K562 (cell line): ENCODE results near the gene BPIFB2. TPM values are rescaled to one million over a fixed set of nuclear protein-coding genes. Genes with fewer than 3 reads are reported as not detected.

ENCODE experiments used
- ATAC-seq: fragments of 200-7000 bp; cut with Tn5 transposase; 3 replicates; pipeline ENCODE4 v1.9.1; 2020; ENCODE audit warnings: moderate library complexity
- BruUV-seq: library from RNA; stranded (reverse); fragments of 400-500 nt; replicated peaks from 2 replicates; lab custom pipeline; 2021; lab: Mats Ljungman, UMichigan
- CTCF ChIA-PET: fragments of 300-600 bp; formaldehyde crosslinking; extraction: SDS; loops from one replicate; lab custom pipeline; 2021; ENCODE audit warnings: low intra/inter-chr PET ratio; lab: Yijun Ruan, JAX
- POLR2A ChIA-PET: fragments of 300-600, 350-650 bp; sonication (Branson Sonifier 250); formaldehyde crosslinking; extraction: SDS; loops from one replicate; lab custom pipeline; 2021; ENCODE audit warnings: antibody characterized with exemption, inconsistent platforms; lab: Yijun Ruan, JAX
- DNase-seq, 4 experiments: peaks; one replicate each; pipeline versions ENCODE4 v3.0.0 to v3.0.0-alpha.2; 2011 to 2018; ENCODE audit warnings: low spot score in 3 of 4, mixed read lengths in 3 of 4; ENCODE audit errors: extremely low read depth in 1 of 4
- FAIRE-seq: peaks from 2 replicates; lab custom pipeline; 2011; peaks lifted over from hg19 to GRCh38; lab: Jason Lieb, UNC
- H2AFZ ChIP-seq: 2 replicates; pipeline ENCODE4 v1.6.0; 2011; ENCODE audit warnings: low read depth, low read length, control low read depth, inconsistent platforms
- H3K27ac ChIP-seq: fragments of 200-600 bp; 3 replicates; pipeline ENCODE4 v1.8.0; 2011; ENCODE audit warnings: low read depth, mild to moderate bottlenecking, control low read depth, inconsistent platforms, low read length, moderate library complexity, mixed read lengths; ENCODE audit errors: extremely low read depth
- H3K27me3 ChIP-seq, 2 experiments: fragments of 300-600 bp in 1 of 2; 2 replicates in 1 of 2; 3 replicates in 1 of 2; pipeline versions ENCODE4 v1.6.0 to v1.8.0; 2011; ENCODE audit warnings: inconsistent platforms in 2 of 2, low read length in 2 of 2, mild to moderate bottlenecking in 1 of 2, mixed read lengths in 1 of 2, moderate library complexity in 1 of 2; ENCODE audit not compliant: control insufficient read depth in 2 of 2, insufficient read depth in 2 of 2
- H3K36me3 ChIP-seq: fragments of 300-600 bp; 3 replicates; pipeline ENCODE4 v1.8.0; 2011; ENCODE audit warnings: mild to moderate bottlenecking, low read length, inconsistent platforms; ENCODE audit not compliant: control insufficient read depth, insufficient read depth
- H3K4me1 ChIP-seq, 2 experiments: fragments of 200-600 bp in 1 of 2; replicated peaks in 1 of 2; 2 replicates in 1 of 2; 3 replicates in 1 of 2; pipeline versions ENCODE4 v1.5.1 to v1.8.0; 2011; ENCODE audit warnings: inconsistent platforms in 2 of 2, low read length in 2 of 2, mild to moderate bottlenecking in 1 of 2, mixed read lengths in 1 of 2, moderate library complexity in 1 of 2; ENCODE audit not compliant: control insufficient read depth in 2 of 2, insufficient read depth in 2 of 2
- H3K4me2 ChIP-seq: 2 replicates; pipeline ENCODE4 v1.6.1; 2011; ENCODE audit warnings: low read length, control low read depth, inconsistent platforms, mixed read lengths; ENCODE audit not compliant: insufficient read depth
- H3K4me3 ChIP-seq: fragments of 200-600 bp; sonication (generic), shearing (Covaris generic); 2 replicates; pipeline ENCODE4 v1.5.1; 2016; ENCODE audit warnings: control low read depth, inconsistent platforms
- H3K79me2 ChIP-seq: fragments of 200-600 bp; 3 replicates; pipeline ENCODE4 v1.8.0; 2011; ENCODE audit warnings: low read length, inconsistent platforms; ENCODE audit not compliant: control insufficient read depth, insufficient read depth
- H3K9ac ChIP-seq, 2 experiments: 2 replicates each; pipeline versions ENCODE4 v1.6.0 to v1.6.1; 2011; ENCODE audit warnings: low read depth in 2 of 2, low read length in 2 of 2, control low read depth in 1 of 2, inconsistent platforms in 1 of 2, mild to moderate bottlenecking in 1 of 2, mixed read lengths in 1 of 2; ENCODE audit not compliant: insufficient read depth in 1 of 2
- H3K9me1 ChIP-seq: one replicate; pipeline ENCODE4 v1.6.0; 2011; ENCODE audit warnings: inconsistent platforms, mild to moderate bottlenecking, low read length, moderate library complexity; ENCODE audit not compliant: control insufficient read depth, insufficient read depth
- H3K9me3 ChIP-seq: replicated peaks from 2 replicates; pipeline ENCODE4 v1.5.1; 2011; ENCODE audit warnings: low read depth, low read length, inconsistent platforms; ENCODE audit not compliant: control insufficient read depth, insufficient read depth
- H4K20me1 ChIP-seq: replicated peaks from 2 replicates; pipeline ENCODE4 v1.6.1; 2011; ENCODE audit warnings: low read length, inconsistent platforms, mixed read lengths; ENCODE audit not compliant: control insufficient read depth, insufficient read depth
- FIP1L1 ChIP-seq: fragments of 200-400 bp; formaldehyde crosslinking; IDR thresholded peaks from 2 replicates; pipeline ENCODE4 v1.6.1; 2018; ENCODE audit warnings: mild to moderate bottlenecking, low read depth, low read length; ENCODE audit not compliant: poor library complexity, severe bottlenecking
- JUND ChIP-seq, 2 experiments: IDR thresholded peaks; 2 replicates in 1 of 2; 3 replicates in 1 of 2; pipeline ENCODE4 v1.6.1; 2011; ENCODE audit warnings: borderline replicate concordance in 2 of 2, low read depth in 2 of 2, low read length in 2 of 2, improper control_type of control experiment in 1 of 2, missing biosample characterization in 1 of 2, missing genetic modification characterization in 1 of 2, missing genetic modification reagents in 1 of 2
- POLR2G ChIP-seq: fragments of 200-400 bp; formaldehyde crosslinking; IDR thresholded peaks from 2 replicates; pipeline ENCODE4 v1.6.1; 2017; ENCODE audit warnings: low read depth, mild to moderate bottlenecking, antibody characterized with exemption, low read length, moderate library complexity
- RAD21 ChIP-seq, 2 experiments: fragments of 250-450 bp in 1 of 2; fragments of 450-650 bp in 1 of 2; sonication (Bioruptor Pico) in 1 of 2; formaldehyde crosslinking in 1 of 2; IDR thresholded peaks in 1 of 2; conservative IDR thresholded peaks in 1 of 2; 2 replicates each; pipeline versions ENCODE4 v1.4.0 to v1.8.0; 2020 to 2022; ENCODE audit warnings: mild to moderate bottlenecking in 2 of 2, moderate library complexity in 1 of 2
- RAD51 ChIP-seq: fragments of 450-650 bp; IDR thresholded peaks from 2 replicates; pipeline ENCODE4 v1.7.1; 2016; ENCODE audit warnings: low read depth, mild to moderate bottlenecking, borderline replicate concordance
- SIX5 ChIP-seq, 2 experiments: IDR thresholded peaks; 2 replicates each; pipeline ENCODE4 v1.6.1; 2011; ENCODE audit warnings: low read length in 2 of 2, borderline replicate concordance in 1 of 2, low read depth in 1 of 2, mild to moderate bottlenecking in 1 of 2, moderate library complexity in 1 of 2; ENCODE audit not compliant: insufficient read depth in 1 of 2
- TGIF2 ChIP-seq: sonication (generic); formaldehyde crosslinking; IDR thresholded peaks from 2 replicates; pipeline ENCODE4 v1.8.1; 2022; ENCODE audit warnings: mild to moderate bottlenecking, missing genetic modification reagents, moderate library complexity
- WGBS: fragments of 100-300 bp; shearing (Covaris generic); methylation state at CpG from one replicate; pipeline ENCODE4 v1.1.6; 2016; ENCODE audit warnings: low coverage, mixed read lengths; ENCODE audit not compliant: insufficient coverage; ENCODE audit errors: missing lambda C conversion rate; 5-methylcytosine and 5-hydroxymethylcytosine counted together
- in situ Hi-C: fragments of 300-500 bp; cut with MboI; formaldehyde crosslinking; loops from 4 replicates; pipeline ENCODE4 v1.15.0; 2018; ENCODE audit warnings: inconsistent platforms, mixed read lengths
- intact Hi-C: fragments of 100-400 bp; cut with micrococcal nuclease; formaldehyde crosslinking; loops from 2 replicates; pipeline ENCODE4 v1.14.2; 2022
- polyA plus RNA-seq, 8 experiments: library from polyadenylated mRNA; depleted of rRNA in 4 of 8; stranded (reverse) in 5 of 8; unstranded in 3 of 8; fragments of >200 nt; fragmentation: Nextera tagmentation in 2 of 8; fragmentation: Illumina TruSeq in 1 of 8; extraction: Ambion mirVana in 2 of 8; extraction: Trizol in 1 of 8; gene quantifications; 2 replicates each; pipeline versions ENCODE4 v1.2.1 to v1.2.3, GENCODE V29; 2011 to 2014; ENCODE audit warnings: inconsistent platforms in 1 of 8, missing spikeins in 1 of 8
- total RNA-seq, 7 experiments: library from RNA; depleted of rRNA in 6 of 7; stranded (reverse); fragments of >200 nt in 6 of 7; fragmentation: Illumina TruSeq in 2 of 7; extraction: Trizol in 2 of 7; gene quantifications; 2 replicates each; pipeline versions ENCODE4 v1.2.1 to v1.2.3, GENCODE V29; 2011 to 2021; ENCODE audit warnings: low replicate concordance in 1 of 7
- TF ChIP-seq, protein P1 (sequence below): fragments of 450-650 bp; formaldehyde crosslinking; IDR thresholded peaks from 2 replicates; pipeline ENCODE4 v1.4.0; 2020; ENCODE audit warnings: mild to moderate bottlenecking, moderate library complexity
- TF ChIP-seq, protein P2 (sequence below): sonication (generic); formaldehyde crosslinking; IDR thresholded peaks from 2 replicates; pipeline ENCODE4 v1.8.0; 2022; ENCODE audit warnings: missing genetic modification reagents, mild to moderate bottlenecking, borderline replicate concordance

BPIFB2 gene
- total and polyA plus RNA-seq, 9 of the 15 experiments (the other 6 are each of a cell fraction or from before 2014, with no cell fraction given), result not detected

DNA sequence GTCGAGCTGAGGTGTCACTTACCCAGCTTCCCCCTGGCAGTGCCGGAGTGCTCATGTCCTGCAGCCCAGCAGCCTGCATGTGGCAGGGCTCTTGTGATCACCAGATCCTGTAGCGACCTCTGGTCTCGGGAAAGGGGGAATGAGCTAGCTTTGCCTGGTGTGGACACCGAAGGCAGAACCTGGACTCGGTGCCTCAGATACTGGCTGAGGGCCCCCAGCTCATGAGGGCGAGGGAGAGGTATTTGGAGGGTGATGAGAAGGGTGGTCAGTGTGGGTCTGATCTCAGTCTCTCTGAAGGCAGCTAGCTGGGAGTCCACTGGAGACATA, 29.5 kb upstream of the BPIFB2 start:
- intact Hi-C loops, result no loop called here
- TF ChIP-seq, protein P1, sequence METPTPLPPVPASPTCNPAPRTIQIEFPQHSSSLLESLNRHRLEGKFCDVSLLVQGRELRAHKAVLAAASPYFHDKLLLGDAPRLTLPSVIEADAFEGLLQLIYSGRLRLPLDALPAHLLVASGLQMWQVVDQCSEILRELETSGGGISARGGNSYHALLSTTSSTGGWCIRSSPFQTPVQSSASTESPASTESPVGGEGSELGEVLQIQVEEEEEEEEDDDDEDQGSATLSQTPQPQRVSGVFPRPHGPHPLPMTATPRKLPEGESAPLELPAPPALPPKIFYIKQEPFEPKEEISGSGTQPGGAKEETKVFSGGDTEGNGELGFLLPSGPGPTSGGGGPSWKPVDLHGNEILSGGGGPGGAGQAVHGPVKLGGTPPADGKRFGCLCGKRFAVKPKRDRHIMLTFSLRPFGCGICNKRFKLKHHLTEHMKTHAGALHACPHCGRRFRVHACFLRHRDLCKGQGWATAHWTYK (CRISPR knock-in tag), result no peak
- TF ChIP-seq, protein P2, sequence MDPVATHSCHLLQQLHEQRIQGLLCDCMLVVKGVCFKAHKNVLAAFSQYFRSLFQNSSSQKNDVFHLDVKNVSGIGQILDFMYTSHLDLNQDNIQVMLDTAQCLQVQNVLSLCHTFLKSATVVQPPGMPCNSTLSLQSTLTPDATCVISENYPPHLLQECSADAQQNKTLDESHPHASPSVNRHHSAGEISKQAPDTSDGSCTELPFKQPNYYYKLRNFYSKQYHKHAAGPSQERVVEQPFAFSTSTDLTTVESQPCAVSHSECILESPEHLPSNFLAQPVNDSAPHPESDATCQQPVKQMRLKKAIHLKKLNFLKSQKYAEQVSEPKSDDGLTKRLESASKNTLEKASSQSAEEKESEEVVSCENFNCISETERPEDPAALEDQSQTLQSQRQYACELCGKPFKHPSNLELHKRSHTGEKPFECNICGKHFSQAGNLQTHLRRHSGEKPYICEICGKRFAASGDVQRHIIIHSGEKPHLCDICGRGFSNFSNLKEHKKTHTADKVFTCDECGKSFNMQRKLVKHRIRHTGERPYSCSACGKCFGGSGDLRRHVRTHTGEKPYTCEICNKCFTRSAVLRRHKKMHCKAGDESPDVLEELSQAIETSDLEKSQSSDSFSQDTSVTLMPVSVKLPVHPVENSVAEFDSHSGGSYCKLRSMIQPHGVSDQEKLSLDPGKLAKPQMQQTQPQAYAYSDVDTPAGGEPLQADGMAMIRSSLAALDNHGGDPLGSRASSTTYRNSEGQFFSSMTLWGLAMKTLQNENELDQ (CRISPR knock-in tag), result no peak
- no peak for TF ChIP-seq RAD51
- no peak for TF ChIP-seq RAD21 (CRISPR knock-in tag; conservative IDR thresholded peaks at IDR 0.05 in 1 of 2, IDR thresholded peaks at IDR 0.05 in 1 of 2)
- TF ChIP-seq POLR2G, result no peak
- TF ChIP-seq FIP1L1, result no peak
- TF ChIP-seq JUND (IDR thresholded peaks at IDR 0.05; ENCODE audit: borderline replicate concordance, low read depth, low read length), result no peak
- TF ChIP-seq JUND (tag; IDR thresholded peaks at IDR 0.05; ENCODE audit: borderline replicate concordance, low read depth, low read length), result no peak
- TF ChIP-seq TGIF2 (CRISPR knock-in tag), result no peak
- TF ChIP-seq SIX5 (IDR thresholded peaks at IDR 0.05; ENCODE audit: borderline replicate concordance in 1 of 2, insufficient read depth in 1 of 2, low read depth in 1 of 2, low read length in 2 of 2), result no peak

More for the DNA sequence above, 29.5 kb upstream of the BPIFB2 start:
- BruUV-seq, result no TSS peak
- ATAC-seq (no peak), FAIRE-seq (no peak), DNase-seq (no peak)
- H3K27me3 ChIP-seq, result peaks cover 23 to 59% of the 10 kb centered on the region in 2 experiments
- H4K20me1 ChIP-seq, result 0 out of 2 replicates have a peak, but pooled peaks cover 5% of the 10 kb centered on the region
- no peaks in the 10 kb centered on the region; a peak in 1 of 5 replicates for H3K4me1 ChIP-seq
- no peak overlapping the region for H2AFZ ChIP-seq
- H3K79me2 ChIP-seq, result no peaks in the 10 kb centered on the region
- no peaks in the 10 kb centered on the region for H3K9me3 ChIP-seq
- 3% methylated on average over 7 of the region's 7 CpGs for WGBS
- in situ Hi-C loops, result no loop called here
- no peaks in the 10 kb centered on the region for H3K36me3 ChIP-seq
- H3K4me3 ChIP-seq, result no peak overlapping the region
- ChIA-PET POLR2A (interaction anchor here (0.6 to 0.9 kb wide), 2 partner anchors 22 to 56 kb away, joined by 3 read pairs; no protein-coding TSS in a partner anchor), CTCF (no interaction called here)
- H3K27ac ChIP-seq, result no peak overlapping the region
- no peak overlapping the region for H3K9ac ChIP-seq
- no peaks in the 10 kb centered on the region for H3K9me1 ChIP-seq
- no peak overlapping the region for H3K4me2 ChIP-seq
